OCI-LY7 (cell line): ENCODE data around the gene MRPL48. TPM values are rescaled to one million over a fixed set of nuclear protein-coding genes. Genes with fewer than 3 reads are reported as not detected.

ENCODE experiments used
- BruUV-seq: library from RNA; stranded (reverse); fragments of 400-500 nt; replicated peaks from 2 replicates; lab custom pipeline; 2021; lab: Mats Ljungman, UMichigan
- CTCF ChIA-PET: fragments of 300-600 bp; sonication (Branson Sonifier 250); formaldehyde crosslinking; loops from one replicate; lab custom pipeline; 2022; ENCODE audit warnings: antibody characterized with exemption; ENCODE audit not compliant: unreplicated experiment; lab: Charles Lee
- POLR2A ChIA-PET: fragments of 300-600 bp; sonication (Branson Sonifier 250); formaldehyde crosslinking; loops from one replicate; lab custom pipeline; 2022; ENCODE audit warnings: antibody characterized with exemption; lab: Charles Lee
- DNase-seq: peaks from one replicate; pipeline ENCODE4 v3.0.0-alpha.2; 2015; ENCODE audit warnings: low spot score
- H2AFZ ChIP-seq: fragments of 200-600 bp; sonication (generic), shearing (Covaris generic); 2 replicates; pipeline ENCODE4 v1.6.1; 2014; ENCODE audit warnings: mild to moderate bottlenecking, antibody characterized with exemption, low read length, moderate library complexity
- H3K27ac ChIP-seq: fragments of 200-600 bp; sonication (generic); 2 replicates; pipeline ENCODE4 v1.5.1; 2014; ENCODE audit warnings: mixed run types, low read depth, mild to moderate bottlenecking, moderate library complexity, low read length, inconsistent platforms; ENCODE audit not compliant: poor library complexity, severe bottlenecking
- H3K36me3 ChIP-seq: fragments of 200-600 bp; sonication (generic); 2 replicates; pipeline ENCODE4 v1.6.1; 2014; ENCODE audit warnings: mild to moderate bottlenecking, antibody characterized with exemption, low read length, moderate library complexity, mixed read lengths; ENCODE audit not compliant: insufficient read depth
- H3K4me1 ChIP-seq: fragments of 200-600 bp; sonication (generic); 2 replicates; pipeline ENCODE4 v1.5.1; 2014; ENCODE audit warnings: mild to moderate bottlenecking, low read length; ENCODE audit not compliant: insufficient read depth, poor library complexity, severe bottlenecking
- H3K4me2 ChIP-seq: fragments of 200-600 bp; sonication (generic); 2 replicates; pipeline ENCODE4 v1.6.1; 2014; ENCODE audit warnings: mild to moderate bottlenecking, low read length
- H3K4me3 ChIP-seq: fragments of 200-600 bp; sonication (generic); 2 replicates; pipeline ENCODE4 v1.5.1; 2014; ENCODE audit warnings: mild to moderate bottlenecking, low read depth, low read length; ENCODE audit not compliant: poor library complexity, severe bottlenecking
- H3K79me2 ChIP-seq: fragments of 200-600 bp; sonication (generic); 2 replicates; pipeline ENCODE4 v1.6.1; 2016; ENCODE audit warnings: low read depth, mild to moderate bottlenecking, low read length, moderate library complexity, mixed read lengths; ENCODE audit not compliant: insufficient read depth
- H3K9me2 ChIP-seq: fragments of 200-600 bp; sonication (generic); 2 replicates; pipeline ENCODE4 v1.6.1; 2016; ENCODE audit warnings: mild to moderate bottlenecking, low read length, mixed read lengths; ENCODE audit not compliant: insufficient read depth
- H3K9me3 ChIP-seq: fragments of 200-600 bp; sonication (generic); 2 replicates; pipeline ENCODE4 v1.6.1; 2014; ENCODE audit warnings: mild to moderate bottlenecking, mixed run types, low read length, mixed read lengths
- H4K20me1 ChIP-seq: fragments of 200-600 bp; sonication (generic); 2 replicates; pipeline ENCODE4 v1.6.1; 2014; ENCODE audit warnings: mild to moderate bottlenecking, antibody characterized with exemption, low read length, moderate library complexity, mixed read lengths; ENCODE audit not compliant: insufficient read depth
- CTCF ChIP-seq: fragments of 200-600 bp; sonication (generic); conservative IDR thresholded peaks from 2 replicates; pipeline ENCODE4 v1.5.1; 2014; ENCODE audit warnings: mild to moderate bottlenecking, antibody characterized with exemption, low read length, moderate library complexity, mixed read lengths
- EZH2phosphoT487 ChIP-seq: fragments of 200-600 bp; sonication (generic); IDR thresholded peaks from 2 replicates; pipeline ENCODE4 v1.6.1; 2018; ENCODE audit warnings: low read depth, borderline replicate concordance, mild to moderate bottlenecking, mixed run types, antibody characterized with exemption, low read length, moderate library complexity, mixed read lengths
- intact Hi-C: fragments of 100-400 bp; cut with micrococcal nuclease; formaldehyde crosslinking; loops from one replicate; pipeline ENCODE4 v1.10.0; 2022; ENCODE audit not compliant: unreplicated experiment
- total RNA-seq, 2 experiments: library from RNA; depleted of rRNA in 1 of 2; stranded (reverse); fragments of >200 nt in 1 of 2; shearing (Covaris generic) in 1 of 2; gene quantifications; 2 replicates each; pipeline ENCODE4 v1.2.3, GENCODE V29; 2014 to 2022

Gene MRPL48
- total RNA-seq, 2 experiments from 2014 or later, result 63.9 to 167 TPM

- POLR2A ChIA-PET, result interaction anchor here (1.1 kb wide), 1 partner anchor 56 kb away, joined by 3 read pairs; no protein-coding TSS in a partner anchor
- Histone ChIP-seq H3K4me3 (no peak overlapping the region), H2AFZ (no peak overlapping the region), H3K4me2 (no peak overlapping the region), H3K36me3 (peaks cover 35% of the 10 kb centered on the region; the same call in 1 of the 2 replicates), H3K4me1 (peaks cover 11% of the 10 kb centered on the region), H4K20me1 (no peaks in the 10 kb centered on the region), H3K9me2 (no peaks in the 10 kb centered on the region), H3K79me2 (peaks cover 31% of the 10 kb centered on the region; the same call in 1 of the 2 replicates), H3K27ac (no peak overlapping the region), H3K9me3 (no peaks in the 10 kb centered on the region)
- no peak for TF ChIP-seq CTCF
- TF ChIP-seq EZH2phosphoT487, result no peak
- intact Hi-C loops, result no loop called here
- CTCF ChIA-PET, result no interaction called here
- BruUV-seq, result no TSS peak
- DNase-seq, result no peak
Observed at GRCh38 chr11:73797457-73797856, 9.8 kb downstream of the MRPL48 start.

- Histone ChIP-seq H3K36me3 (peaks cover 35% of the 10 kb centered on the region; the same call in 1 of the 2 replicates), H4K20me1 (no peaks in the 10 kb centered on the region), H3K4me2 (no peak overlapping the region), H2AFZ (no peak overlapping the region), H3K4me1 (peaks cover 6% of the 10 kb centered on the region), H3K27ac (no peak overlapping the region), H3K79me2 (peaks cover 25% of the 10 kb centered on the region; the same call in 1 of the 2 replicates), H3K4me3 (no peak overlapping the region), H3K9me3 (no peaks in the 10 kb centered on the region), H3K9me2 (no peaks in the 10 kb centered on the region)
- intact Hi-C loops, result no loop called here
- POLR2A ChIA-PET, result interaction anchor here (0.7 to 1.5 kb wide), 4 partner anchors 14 to 38 kb away, joined by 3 to 5 read pairs (median 4); no protein-coding TSS in a partner anchor
- TF ChIP-seq EZH2phosphoT487 (no peak), CTCF (no peak)
- CTCF ChIA-PET, result no interaction called here
- BruUV-seq, result no TSS peak
- DNase-seq, result no peak
Observed at GRCh38 chr11:73800276-73800806, 12.7 kb downstream of the MRPL48 start.

GRCh38 chr11:73801136-73801535, 13.5 kb downstream of the MRPL48 start:
- ChIA-PET CTCF (no interaction called here), POLR2A (interaction anchor here (1.2 kb wide), 1 partner anchor 52 kb away, joined by 4 read pairs; no protein-coding TSS in a partner anchor)
- no peak overlapping the region for H2AFZ ChIP-seq
- BruUV-seq, result no TSS peak
- no peaks in the 10 kb centered on the region for H3K9me3 ChIP-seq
- H3K4me1 ChIP-seq, result peaks cover 6% of the 10 kb centered on the region
- intact Hi-C loops, result no loop called here
- peaks cover 39% of the 10 kb centered on the region; the same call in 1 of the 2 replicates for H3K36me3 ChIP-seq
- no peak overlapping the region for H3K4me2 ChIP-seq
- no peaks in the 10 kb centered on the region for H3K9me2 ChIP-seq
- no peak for DNase-seq
- no peak overlapping the region for H3K27ac ChIP-seq
- H3K79me2 ChIP-seq, result peaks cover 22% of the 10 kb centered on the region; the same call in 1 of the 2 replicates
- no peaks in the 10 kb centered on the region for H4K20me1 ChIP-seq
- TF ChIP-seq EZH2phosphoT487, result no peak
- no peak for TF ChIP-seq CTCF
- no peak overlapping the region for H3K4me3 ChIP-seq
